Stimulated activated CD8-positive, alpha-beta memory T cell treated with anti-CD3 and anti-CD28 coated beads, Interleukin-7, amount 100 ng/mL, for 24 hours (primary cell): ENCODE data around the gene CBLN2.

ENCODE experiments used
- DNase-seq: peaks from one replicate; pipeline ENCODE4 v3.0.0-alpha.2; 2020; ENCODE audit warnings: low read depth

Gene CBLN2

DNA sequence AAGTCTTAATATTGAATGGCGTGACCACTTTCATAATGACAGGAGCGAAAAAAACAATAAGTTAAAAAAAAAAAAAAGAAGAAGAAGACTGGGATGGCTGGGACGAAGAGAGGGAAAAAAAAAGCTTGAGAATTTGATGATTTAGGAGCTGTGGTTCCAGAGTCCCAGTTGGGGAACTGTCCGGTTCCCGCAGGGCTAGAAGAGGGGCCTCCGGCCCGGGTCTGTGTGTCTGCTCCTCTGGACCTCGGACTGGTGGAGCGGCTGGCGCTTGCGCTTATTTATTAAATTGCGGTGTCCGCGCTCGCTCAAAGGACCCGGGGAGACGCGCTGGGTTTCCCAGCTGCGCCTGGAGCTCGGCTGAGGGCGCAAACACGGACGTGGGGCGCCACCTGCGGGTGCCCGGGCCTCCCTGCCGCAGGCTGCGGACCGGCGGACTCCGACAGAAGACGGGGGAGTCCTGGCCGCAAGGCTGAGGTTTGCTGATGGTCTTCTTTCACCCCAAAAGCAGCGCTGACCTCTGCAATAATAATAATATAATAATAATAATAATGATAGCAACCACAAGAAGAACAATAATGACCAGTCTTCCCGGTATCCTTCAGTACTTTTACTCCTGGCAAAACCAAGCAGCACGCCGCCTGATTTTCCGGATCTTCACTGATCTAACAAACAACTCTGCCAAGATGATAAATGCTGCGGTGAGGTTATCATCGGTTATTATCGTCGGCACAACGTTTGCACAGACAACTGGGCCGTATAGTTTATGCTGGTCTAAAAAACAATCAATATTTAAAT lies at the start of gene CBLN2:
CBLN2 (minus strand) TSS at position 251 of the 795 bp plus-strand sequence. CDS start 2,182 bp downstream, outside the sequence.
- DNase-seq = no peak

DNA sequence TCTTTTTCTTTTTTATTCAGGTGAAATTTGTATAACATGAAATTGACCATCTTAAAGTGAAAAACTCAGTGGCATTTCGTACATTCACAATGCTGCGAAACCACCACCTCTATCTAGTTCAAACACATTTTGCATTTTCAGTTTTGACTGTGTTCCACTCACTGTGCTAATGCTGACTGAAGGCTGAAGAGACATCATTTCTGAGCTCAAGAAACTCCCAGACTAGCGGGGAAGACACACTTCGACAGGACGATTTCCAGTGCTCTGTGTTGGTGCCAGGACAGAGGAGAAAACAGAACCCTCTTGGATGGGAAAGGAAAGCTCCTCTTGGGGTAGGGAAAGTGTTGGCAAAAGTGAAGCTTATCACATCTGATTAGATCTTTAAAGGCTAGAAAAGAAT lies 44.2 kb upstream of the CBLN2 start:
- DNase-seq = no peak

DNA sequence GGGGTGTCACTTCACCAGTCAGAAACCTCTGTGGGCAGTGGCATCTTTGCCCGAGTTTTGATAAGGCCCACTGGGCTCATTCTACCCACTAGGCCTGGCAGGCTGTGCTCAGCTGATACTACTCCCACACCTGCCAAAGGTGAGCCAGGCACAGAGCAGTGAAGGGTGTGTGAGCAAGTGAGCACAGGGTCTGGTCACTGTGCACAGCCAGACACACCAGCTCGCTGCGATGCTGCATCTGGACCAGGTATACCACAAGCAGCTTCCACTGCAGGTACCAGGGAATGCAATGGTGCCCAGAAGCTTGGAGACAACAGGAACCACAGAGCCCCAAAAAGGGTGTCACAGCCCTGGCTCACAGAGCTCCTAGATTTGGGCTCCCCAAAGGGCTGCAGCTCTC lies 40.6 kb upstream of the CBLN2 start:
- DNase-seq = no peak

DNA sequence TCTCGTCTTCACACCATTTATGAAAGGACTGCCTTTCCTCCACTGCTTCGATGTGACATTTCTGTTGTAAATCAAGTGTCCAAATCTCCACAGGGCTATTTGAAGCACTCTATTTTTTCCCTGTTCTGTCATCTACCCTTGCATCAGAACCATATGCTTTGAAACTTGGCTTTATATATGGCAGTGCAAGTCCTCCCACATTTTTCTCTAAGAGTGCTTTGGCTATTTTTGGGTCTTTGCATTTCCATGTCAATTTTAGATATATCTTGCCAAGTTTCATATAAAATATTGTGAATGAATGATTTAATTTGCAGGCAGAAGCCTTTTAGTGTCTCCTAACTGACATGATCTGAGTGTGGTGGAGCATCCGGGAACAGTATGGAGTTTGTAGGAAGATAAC lies 37.8 kb upstream of the CBLN2 start:
- DNase-seq = no peak

DNA sequence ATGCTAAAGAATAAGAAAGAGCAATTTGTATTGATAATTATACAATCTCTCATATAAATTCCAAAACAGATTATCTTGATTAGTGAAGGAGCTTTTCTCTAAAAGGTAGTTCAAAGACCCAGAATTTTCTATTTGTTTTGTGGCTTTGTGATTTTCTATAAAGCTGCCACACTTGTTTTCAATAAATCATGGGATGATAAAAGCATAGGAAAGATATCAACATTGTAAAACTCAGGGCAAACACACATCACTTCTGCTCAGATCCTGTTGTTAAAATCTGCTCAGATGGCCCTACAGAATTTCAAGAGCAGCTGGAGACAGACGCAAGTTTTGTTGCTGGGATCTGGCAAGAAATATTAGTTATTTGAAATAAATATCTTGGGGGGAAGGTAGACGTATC lies 28.8 kb upstream of the CBLN2 start:
- no peak for DNase-seq

DNA sequence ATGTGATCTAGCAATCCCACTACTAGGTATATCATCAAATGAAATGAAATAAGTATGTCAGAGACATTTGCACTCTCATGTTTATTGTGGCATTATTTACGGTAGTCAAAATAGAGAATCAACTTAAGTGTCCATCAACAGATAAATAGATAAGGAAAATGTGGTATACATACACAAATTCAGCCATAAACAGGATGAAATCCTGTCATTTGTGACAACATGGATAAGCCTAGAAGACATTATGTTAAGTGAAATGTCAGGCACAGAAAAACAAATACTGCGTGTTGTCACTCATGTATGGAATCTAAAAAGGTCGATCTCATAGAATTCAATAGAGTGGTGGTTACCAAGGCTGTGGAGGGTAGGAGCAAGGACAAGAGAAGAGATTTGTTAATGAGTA lies 22.1 kb upstream of the CBLN2 start:
- no peak for DNase-seq

DNA sequence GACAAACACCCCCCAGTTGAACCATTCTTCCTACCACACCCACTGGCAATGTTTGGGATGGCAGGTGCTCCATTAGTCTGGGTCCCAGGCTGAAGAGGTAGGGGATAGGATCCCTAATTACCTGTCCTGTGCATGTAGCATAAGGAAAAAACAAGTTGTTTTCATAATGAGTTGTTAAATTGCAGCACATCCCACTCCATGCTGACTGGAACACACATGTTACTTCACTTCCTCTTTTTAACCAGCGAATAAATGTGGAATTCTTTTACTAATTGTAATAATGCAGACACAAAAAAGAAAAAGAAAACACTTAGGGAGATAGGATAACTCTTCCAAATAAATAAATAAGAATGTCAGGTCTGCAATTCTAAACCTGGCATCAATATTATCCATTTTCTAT lies 11.8 kb upstream of the CBLN2 start:
- no peak for DNase-seq

DNA sequence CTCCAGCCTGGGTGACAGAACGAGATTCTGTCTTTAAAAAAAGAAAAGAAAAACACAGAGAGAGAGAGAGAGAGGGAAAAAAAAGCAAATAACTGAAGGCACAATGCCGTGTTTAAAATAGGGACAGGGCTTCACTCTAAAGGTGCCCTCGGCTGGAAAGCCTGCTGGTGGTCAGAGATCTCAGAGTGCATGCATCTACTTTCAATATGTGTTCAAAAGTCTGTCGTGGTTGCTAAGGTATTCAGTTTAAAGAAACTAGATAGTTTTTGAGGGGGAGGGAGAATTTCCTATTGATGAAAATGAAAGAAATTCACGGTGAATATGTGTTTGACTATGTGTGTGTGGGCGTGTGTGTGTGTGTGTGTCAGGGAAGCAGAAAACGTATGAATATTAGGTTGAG lies 11.0 kb upstream of the CBLN2 start:
- DNase-seq = no peak

DNA sequence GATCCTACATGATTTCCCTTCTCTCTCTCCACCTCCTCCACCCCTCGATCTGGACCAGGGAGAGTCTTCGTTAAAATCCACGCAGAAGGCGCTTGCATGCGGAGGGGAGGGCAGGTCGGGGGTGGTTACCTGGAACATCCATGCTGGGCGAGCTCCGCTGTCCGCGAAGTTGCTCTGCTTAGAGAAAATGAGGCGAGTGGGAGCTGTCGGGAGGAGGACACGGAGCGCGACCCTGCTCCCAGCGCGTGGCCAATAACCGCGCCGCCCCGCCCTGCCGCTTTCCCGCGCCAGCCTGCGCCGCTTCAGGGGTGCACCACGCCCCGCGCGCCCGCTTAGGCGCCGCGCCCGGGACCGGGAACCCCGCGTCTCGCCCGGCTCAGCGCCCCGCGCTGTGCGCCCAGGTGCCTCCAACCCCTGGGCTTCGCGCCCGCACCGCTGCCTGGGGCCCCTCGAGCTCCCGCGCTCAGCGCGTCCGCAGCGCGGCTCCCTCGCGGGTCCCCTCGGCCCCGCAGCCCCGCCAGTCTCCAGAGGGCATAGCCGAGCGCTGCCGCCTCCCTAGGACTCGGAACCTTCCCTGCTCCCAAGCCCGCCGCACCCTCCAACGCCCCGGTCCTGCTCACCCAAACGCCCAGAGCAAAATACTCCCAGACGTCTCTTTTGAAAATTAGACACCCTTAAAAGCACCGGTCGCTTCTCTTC lies 636 bp downstream of the CBLN2 start:
- DNase-seq = no peak

DNA sequence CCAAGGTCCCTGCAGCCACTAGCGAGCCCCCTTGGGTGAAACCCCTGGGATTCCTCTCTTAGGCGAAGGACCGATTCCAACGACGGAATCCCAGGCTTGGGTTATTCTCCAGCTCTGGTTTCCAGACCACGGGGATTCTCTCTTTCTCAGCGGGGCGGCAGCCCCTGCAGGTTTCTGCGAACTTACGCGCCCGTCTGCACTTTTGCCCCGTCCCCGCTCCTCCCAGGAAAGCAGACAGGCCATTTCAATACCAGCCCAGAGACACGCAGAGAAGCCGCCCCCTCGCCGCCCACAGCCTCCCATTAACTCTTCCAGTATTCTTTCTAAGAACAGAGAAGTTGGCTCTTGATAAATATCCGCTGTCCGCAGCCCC lies 1.2 kb downstream of the CBLN2 start:
- DNase-seq = no peak

DNA sequence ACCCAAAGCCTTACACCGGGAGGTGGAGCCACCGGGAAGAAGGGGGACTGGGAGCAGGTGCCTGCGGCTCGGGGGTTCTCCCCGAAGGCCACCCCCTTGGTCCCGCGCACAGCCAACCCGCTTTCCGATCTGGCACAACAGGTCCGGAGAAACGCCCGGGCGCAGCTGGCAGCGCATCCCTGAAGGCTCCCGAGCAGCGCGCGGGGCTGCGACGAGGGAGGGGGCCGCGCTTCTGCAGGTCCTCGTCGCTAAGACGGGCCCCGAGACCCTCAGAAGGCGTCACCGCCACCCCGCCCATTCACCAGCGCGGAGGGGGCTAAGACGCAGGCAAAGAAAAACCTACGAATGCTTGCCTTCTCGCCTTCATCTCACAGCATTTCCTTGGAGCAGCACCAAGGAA lies 1.8 kb downstream of the CBLN2 start:
- DNase-seq = no peak

DNA sequence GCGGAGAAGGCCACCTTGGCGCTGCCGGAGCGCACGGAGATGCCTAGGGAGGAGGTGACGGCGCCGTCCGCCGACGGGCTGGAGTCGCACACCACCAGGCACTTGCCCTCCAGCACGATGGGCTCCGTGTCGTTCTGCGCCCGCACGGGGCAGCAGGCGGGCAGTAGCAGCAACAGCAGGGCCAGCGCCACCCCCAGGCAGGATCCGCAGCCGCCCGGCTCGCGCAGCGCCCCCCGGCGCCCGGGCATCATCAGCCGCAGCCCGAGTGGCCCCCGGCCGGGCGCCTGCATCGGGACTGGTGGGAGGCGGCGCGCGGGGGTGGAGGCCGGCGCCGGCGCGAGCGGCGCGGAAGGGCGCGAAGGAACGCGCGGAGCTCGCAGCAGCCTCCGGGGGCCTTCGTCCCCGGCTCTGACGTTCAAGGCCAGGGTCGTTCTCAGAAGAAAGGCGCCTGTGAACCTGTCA lies 2.2 kb downstream of the CBLN2 start:
- no peak for DNase-seq

DNA sequence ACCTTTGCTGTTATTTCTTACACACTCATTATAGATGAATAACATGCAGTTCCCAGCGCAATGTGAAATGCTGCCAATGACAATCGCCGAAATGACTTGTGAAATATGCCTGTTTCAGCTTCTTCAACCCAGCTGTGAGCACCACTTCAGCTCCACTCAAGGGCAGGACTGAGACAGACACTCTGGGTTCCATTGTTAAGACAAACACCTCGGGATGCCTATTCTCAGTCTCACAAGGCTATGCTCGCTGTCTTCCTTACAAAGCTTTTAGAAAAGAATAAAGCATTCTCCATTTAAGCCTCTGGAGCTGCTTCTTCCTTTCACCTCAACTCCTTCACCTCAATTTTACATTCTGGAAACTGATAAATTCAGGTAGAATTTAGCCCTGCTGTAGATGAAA lies 4.2 kb downstream of the CBLN2 start:
- no peak for DNase-seq

DNA sequence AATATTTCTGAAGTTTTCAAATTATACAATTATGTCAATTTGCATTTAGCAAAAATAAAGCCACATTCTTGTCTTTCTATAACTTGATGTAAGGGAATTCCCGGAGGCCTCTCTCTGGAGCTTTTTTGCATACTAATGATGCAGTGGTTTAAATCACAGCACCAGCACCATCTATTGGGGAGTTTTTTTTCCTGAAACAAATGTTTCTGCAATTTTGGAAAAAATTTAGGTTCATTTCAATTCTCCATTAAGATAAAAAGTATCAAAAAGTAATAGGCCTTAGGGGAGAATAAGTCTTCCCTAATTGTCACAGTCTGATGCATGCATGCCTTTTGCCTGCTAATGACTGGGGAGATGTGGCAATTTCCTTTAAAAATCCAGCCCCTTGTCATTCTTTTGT lies 13.5 kb downstream of the CBLN2 start:
- no peak for DNase-seq

DNA sequence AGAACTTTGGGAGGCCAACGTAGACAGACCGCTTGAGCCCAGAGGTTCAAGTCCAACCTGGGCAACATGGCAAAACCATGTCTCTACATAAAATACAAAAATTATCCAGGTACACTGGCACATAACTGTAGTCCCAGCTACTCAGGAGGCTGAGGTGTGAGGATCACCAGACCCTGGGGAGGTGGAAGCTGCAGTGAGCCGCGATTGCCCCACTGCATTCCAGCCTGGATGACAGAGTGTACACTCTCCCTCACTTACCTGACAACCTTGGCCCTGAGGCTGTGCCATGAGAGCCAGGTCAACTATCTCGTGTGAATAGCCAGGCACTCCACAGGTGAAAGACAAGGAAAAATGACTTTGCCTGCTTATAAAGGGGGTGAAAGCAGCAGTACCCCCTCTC lies 39.3 kb downstream of the CBLN2 start:
- no peak for DNase-seq

DNA sequence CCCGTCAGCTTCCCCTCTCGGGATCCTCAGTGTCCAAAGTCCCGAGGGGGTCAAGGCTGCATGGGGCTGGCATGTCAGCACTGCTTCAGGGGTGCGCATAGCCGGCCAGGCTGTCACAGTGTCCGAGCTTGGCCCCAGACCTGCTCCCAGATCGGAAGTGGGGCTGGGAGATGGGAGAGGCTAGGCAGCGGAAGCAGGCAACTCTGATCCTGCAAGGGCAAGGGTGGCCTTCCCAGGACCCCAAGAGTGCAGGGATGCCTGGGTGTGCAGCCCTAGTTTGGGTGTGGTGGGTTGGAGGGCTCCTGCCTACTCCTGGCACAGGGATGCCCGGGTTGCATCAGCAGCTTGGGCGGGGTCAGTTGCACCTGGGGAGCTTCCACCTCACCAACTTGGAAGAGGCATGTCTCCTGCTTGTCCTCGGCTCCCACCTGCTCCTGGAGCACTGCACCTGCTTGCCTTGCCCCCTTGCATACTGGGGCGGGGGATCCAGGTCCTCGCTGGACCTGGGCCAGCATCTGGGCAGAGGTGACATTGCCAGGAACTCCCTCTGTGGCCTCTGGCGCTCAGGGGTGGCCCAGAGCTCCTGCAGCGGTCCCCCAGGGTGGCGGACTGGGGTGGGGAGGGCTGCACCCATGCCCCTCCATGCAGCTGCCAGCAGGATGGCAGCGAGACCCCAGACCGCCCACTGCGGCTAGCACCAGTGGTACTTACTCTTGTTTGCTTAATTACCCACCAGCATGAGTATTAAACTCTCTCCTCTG lies 41.3 kb downstream of the CBLN2 start:
- DNase-seq = no peak

DNA sequence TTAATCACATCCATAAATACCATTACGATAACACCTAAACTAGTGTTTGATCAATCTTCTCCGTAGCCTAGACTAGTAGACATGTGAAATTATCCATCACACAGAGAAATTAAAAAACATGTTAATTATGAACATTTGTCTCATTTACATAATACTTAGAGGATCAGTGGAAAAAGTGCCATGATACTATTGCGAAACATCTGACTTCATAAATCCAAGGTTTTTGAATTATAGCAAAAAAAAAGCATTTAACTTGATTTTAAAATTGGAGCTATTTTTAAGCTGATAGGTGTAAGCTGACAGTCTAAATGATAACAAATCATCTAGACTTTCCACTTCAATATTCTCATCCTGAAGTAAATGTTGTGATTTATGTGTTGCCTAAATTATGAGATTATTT lies 51.6 kb downstream of the CBLN2 start:
- no peak for DNase-seq
